GM18498 (cell line): ENCODE measurements around the gene CHAC1.
"Not testable (repeated sequence)": the region's sequence is repeated elsewhere in the genome, so short reads cannot be mapped to it uniquely, and the experiment has no call there.

ENCODE experiments used
- ATAC-seq: cut with Tn5 transposase; IDR thresholded peaks from one replicate; pipeline ENCODE4 v1.9.1; 2021; ENCODE audit warnings: mild to moderate bottlenecking, moderate library complexity; ENCODE audit not compliant: unreplicated experiment

Gene CHAC1

GRCh38 chr15:40955930-40956540 lies 2.8 kb downstream of the CHAC1 start:
- no peak for ATAC-seq

- no peak for ATAC-seq
Measured at GRCh38 chr15:40956541-40956982, 3.3 kb downstream of the CHAC1 start.

GRCh38 chr15:40957041-40957555 lies 3.8 kb downstream of the CHAC1 start:
- no peak for ATAC-seq

- ATAC-seq = no peak
Measured at GRCh38 chr15:40957581-40958051, 4.3 kb downstream of the CHAC1 start.

- no peak for ATAC-seq
Measured at GRCh38 chr15:40958146-40958545, 4.9 kb downstream of the CHAC1 start.

GRCh38 chr15:40958723-40959122 lies 5.5 kb downstream of the CHAC1 start:
- ATAC-seq = no peak

- no peak for ATAC-seq
Measured at GRCh38 chr15:40959331-40960141, 6.3 kb downstream of the CHAC1 start.

- ATAC-seq = no peak
Measured at GRCh38 chr15:40960151-40960885, 7.0 kb downstream of the CHAC1 start.

GRCh38 chr15:40960925-40961324 lies 7.7 kb downstream of the CHAC1 start:
- ATAC-seq = no peak

- ATAC-seq = not testable (repeated sequence)
Measured at GRCh38 chr15:40961740-40962139, 8.5 kb downstream of the CHAC1 start.

- ATAC-seq = not testable (repeated sequence)
Measured at GRCh38 chr15:40962317-40962716, 9.0 kb downstream of the CHAC1 start.

- no peak for ATAC-seq
Measured at GRCh38 chr15:40963201-40963600, 9.9 kb downstream of the CHAC1 start.

GRCh38 chr15:40964006-40964405 lies 10.7 kb downstream of the CHAC1 start:
- ATAC-seq = no peak

- no peak for ATAC-seq
Measured at GRCh38 chr15:40964634-40965033, 11.4 kb downstream of the CHAC1 start.

- ATAC-seq = no peak
Measured at GRCh38 chr15:40968290-40969085, 15.2 kb downstream of the CHAC1 start.

- no peak for ATAC-seq
Measured at GRCh38 chr15:40969363-40969762, 16.1 kb downstream of the CHAC1 start.

GRCh38 chr15:40974879-40975278 lies 21.6 kb downstream of the CHAC1 start:
- no peak for ATAC-seq

GRCh38 chr15:40976819-40977218 lies 23.5 kb downstream of the CHAC1 start:
- ATAC-seq = no peak

- no peak for ATAC-seq
Measured at GRCh38 chr15:40978141-40978540, 24.9 kb downstream of the CHAC1 start.

GRCh38 chr15:40978562-40978961 lies 25.3 kb downstream of the CHAC1 start:
- ATAC-seq = no peak

GRCh38 chr15:40981186-40981585 lies 27.9 kb downstream of the CHAC1 start:
- ATAC-seq = no peak
